Ishikawa (cell line): ENCODE data around the gene RMDN2.

Experiments used
- EP300 ChIP-seq: IDR thresholded peaks from 2 replicates; pipeline ENCODE4 v1.6.1; 2012; ENCODE audit warnings: borderline replicate concordance
- FOXM1 ChIP-seq: IDR thresholded peaks from 2 replicates; pipeline ENCODE4 v1.6.1; 2012; ENCODE audit warnings: low read depth, borderline replicate concordance
- TAF1 ChIP-seq: IDR thresholded peaks from 2 replicates; pipeline ENCODE4 v1.6.1; 2012; ENCODE audit warnings: low read depth, mild to moderate bottlenecking
- TCF12 ChIP-seq: IDR thresholded peaks from 2 replicates; pipeline ENCODE4 v1.6.1; 2012; ENCODE audit warnings: low read depth

DNA sequence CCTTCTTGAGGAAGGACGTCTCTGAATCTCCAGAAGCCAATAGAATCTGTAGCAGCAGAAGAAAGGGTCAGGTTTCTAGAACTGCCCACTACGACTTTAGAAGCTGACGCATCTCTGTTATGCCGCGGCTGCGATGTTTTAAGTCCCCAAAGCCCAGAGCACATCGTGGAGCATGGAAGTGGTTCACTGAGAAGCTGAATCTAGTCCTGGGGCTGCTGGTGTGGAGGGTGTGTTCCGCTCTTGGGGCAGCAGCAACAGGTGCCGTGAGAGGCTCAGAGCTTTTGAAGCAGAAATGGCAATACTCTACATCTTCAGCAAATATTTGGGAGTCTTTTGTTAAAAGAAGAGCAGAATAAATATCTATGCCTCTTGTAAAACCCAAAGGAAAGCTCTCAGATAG is 48.9 kb upstream of the RMDN2 start:
- TF ChIP-seq TAF1 = no peak
- no peak for TF ChIP-seq FOXM1
- TF ChIP-seq TCF12 = no peak
- no peak for TF ChIP-seq EP300
